Fibroblast of skin of scalp (primary cell): ENCODE measurements around the gene HSPA6.
"Not testable (repeated sequence)": the region's sequence is repeated elsewhere in the genome, so short reads cannot be mapped to it uniquely, and the experiment has no call there.

Experiments
- DNase-seq: peaks from one replicate; pipeline ENCODE4 v3.0.0-alpha.2; 2013

HSPA6 gene

DNA sequence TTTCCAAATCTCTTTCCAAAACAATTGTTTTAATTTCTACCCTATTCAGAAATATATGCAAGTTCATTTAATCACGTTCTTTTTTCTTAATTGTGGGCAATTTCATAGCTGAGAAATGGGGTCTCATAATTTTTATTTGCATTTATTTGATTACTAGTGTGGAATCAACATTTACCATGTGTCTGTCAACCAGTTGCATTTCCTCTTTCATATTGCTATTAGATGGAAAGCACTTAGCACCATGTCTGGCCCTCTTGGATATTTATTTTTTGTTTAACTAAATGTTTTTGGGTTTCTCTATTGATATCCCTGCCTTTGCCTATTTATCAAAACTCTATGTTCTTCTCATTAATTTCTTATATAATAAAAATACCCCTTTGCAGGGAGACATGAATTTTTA, 39.2 kb downstream of the HSPA6 start:
- not testable (repeated sequence) for DNase-seq

- not testable (repeated sequence) for DNase-seq
Measured at GRCh38 chr1:161566602-161566960, 42.2 kb downstream of the HSPA6 start.

GRCh38 chr1:161571703-161572102, 47.4 kb downstream of the HSPA6 start:
- not testable (repeated sequence) for DNase-seq
